Measurements from ENCODE around the gene BIVM.
A peak's percentile ranks its signal among the peaks of the same experiment; 100 is the strongest.

Gene BIVM

DNA sequence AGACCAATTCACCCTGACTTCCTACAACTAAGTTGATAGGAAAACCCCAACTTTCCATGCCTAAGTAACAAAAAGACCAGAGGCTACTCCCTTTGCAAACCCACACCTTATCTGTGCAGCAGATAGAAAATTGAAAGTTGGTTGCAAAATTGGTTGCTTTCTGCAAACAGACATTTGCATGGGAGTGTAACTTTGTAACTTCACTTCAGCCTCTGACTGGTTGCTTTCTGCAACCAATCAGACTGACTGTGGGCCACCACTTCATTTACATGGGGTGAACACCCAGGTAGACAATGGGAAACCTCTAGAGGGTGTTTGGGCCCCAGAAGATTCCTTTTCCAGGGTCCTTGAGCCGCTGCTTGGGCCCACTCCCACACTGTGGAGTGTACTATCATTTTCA lies 35.2 kb upstream of the BIVM start:
- H3K4me3 ChIP-seq (replicated peaks; ENCODE audit: low read depth, low read length): no peak overlapping the region
- no peaks in the 10 kb centered on the region for H3K27me3 ChIP-seq (replicated peaks; ENCODE audit: control insufficient read depth, insufficient read depth, low read length)
- TF ChIP-seq, protein P1, sequence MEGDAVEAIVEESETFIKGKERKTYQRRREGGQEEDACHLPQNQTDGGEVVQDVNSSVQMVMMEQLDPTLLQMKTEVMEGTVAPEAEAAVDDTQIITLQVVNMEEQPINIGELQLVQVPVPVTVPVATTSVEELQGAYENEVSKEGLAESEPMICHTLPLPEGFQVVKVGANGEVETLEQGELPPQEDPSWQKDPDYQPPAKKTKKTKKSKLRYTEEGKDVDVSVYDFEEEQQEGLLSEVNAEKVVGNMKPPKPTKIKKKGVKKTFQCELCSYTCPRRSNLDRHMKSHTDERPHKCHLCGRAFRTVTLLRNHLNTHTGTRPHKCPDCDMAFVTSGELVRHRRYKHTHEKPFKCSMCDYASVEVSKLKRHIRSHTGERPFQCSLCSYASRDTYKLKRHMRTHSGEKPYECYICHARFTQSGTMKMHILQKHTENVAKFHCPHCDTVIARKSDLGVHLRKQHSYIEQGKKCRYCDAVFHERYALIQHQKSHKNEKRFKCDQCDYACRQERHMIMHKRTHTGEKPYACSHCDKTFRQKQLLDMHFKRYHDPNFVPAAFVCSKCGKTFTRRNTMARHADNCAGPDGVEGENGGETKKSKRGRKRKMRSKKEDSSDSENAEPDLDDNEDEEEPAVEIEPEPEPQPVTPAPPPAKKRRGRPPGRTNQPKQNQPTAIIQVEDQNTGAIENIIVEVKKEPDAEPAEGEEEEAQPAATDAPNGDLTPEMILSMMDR (IDR thresholded peaks at IDR 0.05; ENCODE audit: insufficient read depth, low read length, poor library complexity, severe bottlenecking): no peak
- no peaks in the 10 kb centered on the region for H3K36me3 ChIP-seq (ENCODE audit: control insufficient read depth, insufficient read depth, low read length)
- DNase-seq (ENCODE audit: extremely low read depth, insufficient read length): no peak

DNA sequence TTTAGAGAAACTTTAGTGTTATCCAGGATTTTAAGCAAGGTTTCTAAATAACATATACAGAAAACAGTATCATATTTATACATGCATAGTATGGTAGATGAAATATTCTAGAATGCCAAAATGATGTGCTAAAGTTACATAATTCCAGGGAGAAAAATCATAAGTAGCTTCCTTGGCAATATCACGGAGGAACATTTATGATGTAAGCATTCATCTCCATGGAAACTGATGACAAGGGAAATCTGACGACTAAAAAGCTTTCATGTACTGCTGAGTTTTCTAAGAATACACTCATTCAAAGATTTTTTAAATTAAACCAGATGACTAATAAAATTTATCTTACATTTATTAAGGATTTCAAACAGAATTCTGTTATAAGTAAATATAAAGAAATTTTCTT lies 30.0 kb upstream of the BIVM start:
- TF ChIP-seq, protein P1 (IDR thresholded peaks at IDR 0.05; ENCODE audit: insufficient read depth, low read length, poor library complexity, severe bottlenecking): no peak
- no peak for DNase-seq (ENCODE audit: extremely low read depth, insufficient read length)
- Histone ChIP-seq H3K4me3 (replicated peaks; ENCODE audit: low read depth, low read length) (no peak overlapping the region), H3K36me3 (ENCODE audit: control insufficient read depth, insufficient read depth, low read length) (no peaks in the 10 kb centered on the region), H3K27me3 (replicated peaks; ENCODE audit: control insufficient read depth, insufficient read depth, low read length) (no peaks in the 10 kb centered on the region)

DNA sequence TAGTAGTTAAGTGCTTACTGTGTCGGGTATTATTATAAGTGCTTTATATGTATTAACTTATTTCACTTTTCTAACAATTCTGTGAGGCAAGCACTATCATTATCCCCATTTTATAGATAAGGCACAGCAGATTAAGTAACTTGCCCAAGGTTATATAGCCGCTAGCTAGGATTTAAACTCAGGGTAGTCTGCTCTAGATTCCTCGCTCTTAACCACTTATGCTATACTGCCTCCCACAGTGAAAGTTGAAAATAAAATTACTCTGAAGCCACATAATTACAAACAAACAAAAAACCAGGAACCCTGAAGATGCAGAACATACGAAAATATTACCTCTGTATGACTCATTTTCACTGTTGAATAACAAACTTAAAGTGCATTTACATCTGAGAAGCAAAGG lies 29.2 kb upstream of the BIVM start:
- TF ChIP-seq, protein P1 (IDR thresholded peaks at IDR 0.05; ENCODE audit: insufficient read depth, low read length, poor library complexity, severe bottlenecking): no peak
- H3K36me3 ChIP-seq (ENCODE audit: control insufficient read depth, insufficient read depth, low read length): no peaks in the 10 kb centered on the region
- DNase-seq (ENCODE audit: extremely low read depth, insufficient read length): no peak
- no peak overlapping the region for H3K4me3 ChIP-seq (replicated peaks; ENCODE audit: low read depth, low read length)
- no peaks in the 10 kb centered on the region for H3K27me3 ChIP-seq (replicated peaks; ENCODE audit: control insufficient read depth, insufficient read depth, low read length)

DNA sequence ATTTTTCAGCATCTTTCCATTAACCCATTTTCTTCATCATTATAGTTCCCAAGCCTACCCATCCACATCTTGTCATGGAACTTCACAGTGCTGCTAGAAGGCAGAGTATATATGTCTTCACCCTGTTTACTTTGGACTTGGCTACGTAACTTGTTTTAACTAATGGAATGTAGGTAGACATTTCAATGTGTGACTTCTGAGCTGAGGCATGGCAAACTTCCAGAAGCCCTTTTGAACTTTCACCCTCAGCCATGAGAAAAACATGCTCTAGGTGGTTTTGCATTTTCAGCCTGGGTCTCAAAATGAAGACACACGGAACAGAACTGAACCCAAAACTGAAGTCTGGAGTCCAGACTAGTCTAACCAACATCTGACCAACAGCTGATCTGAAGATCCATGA lies 28.5 kb upstream of the BIVM start:
- TF ChIP-seq, protein P1 (IDR thresholded peaks at IDR 0.05; ENCODE audit: insufficient read depth, low read length, poor library complexity, severe bottlenecking): no peak
- H3K36me3 ChIP-seq (ENCODE audit: control insufficient read depth, insufficient read depth, low read length): no peaks in the 10 kb centered on the region
- DNase-seq (ENCODE audit: extremely low read depth, insufficient read length): no peak
- H3K27me3 ChIP-seq (replicated peaks; ENCODE audit: control insufficient read depth, insufficient read depth, low read length): no peaks in the 10 kb centered on the region
- no peak overlapping the region for H3K4me3 ChIP-seq (replicated peaks; ENCODE audit: low read depth, low read length)

DNA sequence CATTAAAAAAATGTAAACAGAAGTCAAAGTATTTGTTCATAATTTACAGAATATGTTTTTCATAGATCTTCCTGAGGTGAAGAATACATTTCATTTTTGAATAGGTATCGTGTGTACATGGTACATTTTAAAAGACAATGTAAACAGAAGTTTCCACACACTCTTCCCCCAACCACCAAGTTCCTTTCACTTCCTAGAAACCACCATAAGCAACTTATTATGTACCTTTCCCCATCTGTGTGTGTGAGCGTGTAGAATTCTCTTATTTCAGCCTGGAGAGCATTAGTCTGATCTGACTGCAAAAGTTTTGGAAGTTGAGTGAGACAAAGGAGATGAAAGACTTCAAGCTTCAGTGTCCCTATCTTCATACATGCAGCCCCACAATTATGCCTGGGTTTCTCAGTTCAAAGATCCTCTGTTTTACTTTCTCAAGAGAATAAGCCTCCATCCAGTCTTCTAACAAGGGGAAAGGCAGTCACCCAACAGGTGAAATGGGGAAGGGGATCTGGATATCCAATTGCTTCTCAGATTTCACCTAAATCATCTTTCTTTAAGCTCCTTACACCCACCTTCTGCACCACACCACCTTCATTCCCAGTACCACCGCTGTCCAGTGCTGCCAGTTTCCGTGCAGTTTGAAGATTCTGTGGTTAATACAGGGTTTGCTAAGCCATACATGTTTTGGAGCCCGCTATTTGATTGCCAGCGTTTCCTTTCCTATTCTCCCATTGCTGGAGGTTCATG lies 27.4 kb upstream of the BIVM start:
- TF ChIP-seq, protein P1 (IDR thresholded peaks at IDR 0.05; ENCODE audit: insufficient read depth, low read length, poor library complexity, severe bottlenecking): no peak
- no peak for DNase-seq (ENCODE audit: extremely low read depth, insufficient read length)
- Histone ChIP-seq H3K36me3 (ENCODE audit: control insufficient read depth, insufficient read depth, low read length) (no peaks in the 10 kb centered on the region), H3K27me3 (replicated peaks; ENCODE audit: control insufficient read depth, insufficient read depth, low read length) (no peaks in the 10 kb centered on the region), H3K4me3 (replicated peaks; ENCODE audit: low read depth, low read length) (no peak overlapping the region)

DNA sequence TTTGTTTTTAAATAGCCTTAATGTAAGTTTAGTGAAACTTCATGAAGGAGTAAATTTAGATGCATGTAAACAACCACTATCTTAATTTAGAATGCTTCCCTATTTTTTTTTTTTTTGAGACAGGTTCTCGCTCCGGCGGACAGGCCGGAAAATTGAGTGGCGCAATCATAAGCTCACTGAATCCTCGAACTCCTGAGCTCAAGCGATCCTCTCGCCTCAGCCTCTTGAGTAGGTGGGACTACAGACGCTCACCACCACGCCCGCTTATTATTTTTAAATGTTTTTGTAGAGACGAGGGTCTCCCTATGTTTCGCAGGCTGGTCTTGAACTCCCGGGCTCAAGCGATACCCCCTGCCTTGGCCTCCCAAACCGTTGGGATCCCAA lies 26.9 kb upstream of the BIVM start:
- TF ChIP-seq, protein P1 (IDR thresholded peaks at IDR 0.05; ENCODE audit: insufficient read depth, low read length, poor library complexity, severe bottlenecking): no peak
- Histone ChIP-seq H3K36me3 (ENCODE audit: control insufficient read depth, insufficient read depth, low read length) (no peaks in the 10 kb centered on the region), H3K4me3 (replicated peaks; ENCODE audit: low read depth, low read length) (peak overlapping the region; percentile 76; the same call in 1 of the 2 replicates), H3K27me3 (replicated peaks; ENCODE audit: control insufficient read depth, insufficient read depth, low read length) (no peaks in the 10 kb centered on the region)
- no peak for DNase-seq (ENCODE audit: extremely low read depth, insufficient read length)
